WTC11 (cell line): ENCODE results near the gene INCENP.

Experiments
- CTCF ChIP-seq: fragments of 200-600 bp; IDR thresholded peaks from 2 replicates; pipeline ENCODE4 v1.8.0; 2022; ENCODE audit warnings: antibody characterized with exemption
- ESRRA ChIP-seq: sonication (generic); formaldehyde crosslinking; IDR thresholded peaks from 2 replicates; pipeline ENCODE4 v1.8.1; 2022; ENCODE audit warnings: mild to moderate bottlenecking, missing genetic modification reagents, borderline replicate concordance
- GABPB1 ChIP-seq: sonication (generic); formaldehyde crosslinking; IDR thresholded peaks from 2 replicates; pipeline ENCODE4 v1.8.1; 2023; ENCODE audit warnings: mild to moderate bottlenecking, missing genetic modification reagents
- NR2C2 ChIP-seq: sonication (generic); formaldehyde crosslinking; IDR thresholded peaks from 2 replicates; pipeline ENCODE4 v1.8.0; 2022; ENCODE audit warnings: mild to moderate bottlenecking, missing genetic modification reagents
- ZNF281 ChIP-seq: sonication (generic); formaldehyde crosslinking; IDR thresholded peaks from 2 replicates; pipeline ENCODE4 v1.8.0; 2023; ENCODE audit warnings: mild to moderate bottlenecking, missing genetic modification reagents
- TF ChIP-seq, protein P1 (sequence below): sonication (generic); formaldehyde crosslinking; IDR thresholded peaks from 2 replicates; pipeline ENCODE4 v1.8.1; 2023; ENCODE audit warnings: mild to moderate bottlenecking, moderate library complexity, missing genetic modification reagents

DNA sequence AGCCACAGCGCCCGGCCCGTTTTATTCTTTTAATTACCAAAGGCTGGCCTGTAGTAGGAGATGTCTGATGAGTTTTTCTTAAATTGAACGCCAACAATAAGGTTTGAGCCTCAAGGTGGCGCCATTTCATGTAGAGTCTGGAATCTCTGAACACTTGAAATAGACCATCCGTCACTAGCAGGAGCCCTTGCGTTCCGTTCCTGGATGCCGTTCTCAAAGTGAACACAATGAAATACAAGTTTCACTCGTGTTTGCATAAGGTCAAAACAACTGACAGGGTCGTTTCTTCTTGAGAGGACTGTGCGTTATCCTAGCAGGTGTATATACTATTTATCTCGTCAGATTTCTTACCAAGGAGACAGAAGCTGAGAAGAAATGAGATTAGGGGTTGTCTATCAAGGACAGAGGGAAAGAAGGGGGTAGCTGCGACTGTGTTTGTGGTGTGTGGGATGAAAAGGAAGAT, 47.5 kb downstream of the INCENP start:
- TF ChIP-seq CTCF = peak; percentile 57
- no peak for TF ChIP-seq GABPB1 (CRISPR knock-in tag)
- TF ChIP-seq, protein P1, sequence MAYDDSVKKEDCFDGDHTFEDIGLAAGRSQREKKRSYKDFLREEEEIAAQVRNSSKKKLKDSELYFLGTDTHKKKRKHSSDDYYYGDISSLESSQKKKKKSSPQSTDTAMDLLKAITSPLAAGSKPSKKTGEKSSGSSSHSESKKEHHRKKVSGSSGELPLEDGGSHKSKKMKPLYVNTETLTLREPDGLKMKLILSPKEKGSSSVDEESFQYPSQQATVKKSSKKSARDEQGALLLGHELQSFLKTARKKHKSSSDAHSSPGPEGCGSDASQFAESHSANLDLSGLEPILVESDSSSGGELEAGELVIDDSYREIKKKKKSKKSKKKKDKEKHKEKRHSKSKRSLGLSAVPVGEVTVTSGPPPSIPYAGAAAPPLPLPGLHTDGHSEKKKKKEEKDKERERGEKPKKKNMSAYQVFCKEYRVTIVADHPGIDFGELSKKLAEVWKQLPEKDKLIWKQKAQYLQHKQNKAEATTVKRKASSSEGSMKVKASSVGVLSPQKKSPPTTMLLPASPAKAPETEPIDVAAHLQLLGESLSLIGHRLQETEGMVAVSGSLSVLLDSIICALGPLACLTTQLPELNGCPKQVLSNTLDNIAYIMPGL (CRISPR knock-in tag) = no peak
- TF ChIP-seq NR2C2 (CRISPR knock-in tag) = no peak
- TF ChIP-seq ESRRA = no peak
- TF ChIP-seq ZNF281 (CRISPR knock-in tag) = no peak
